Measurements from ENCODE around the gene ERAL1. TPM values are rescaled to one million over a fixed set of nuclear protein-coding genes. Genes with fewer than 3 reads are reported as not detected.

The ERAL1 gene
- total and polyA plus RNA-seq, 2 of the 13 experiments (the other 11 are each of a cell fraction or from before 2014, with no cell fraction given), result 46.9 to 72.2 TPM

- TF ChIP-seq, protein P1, sequence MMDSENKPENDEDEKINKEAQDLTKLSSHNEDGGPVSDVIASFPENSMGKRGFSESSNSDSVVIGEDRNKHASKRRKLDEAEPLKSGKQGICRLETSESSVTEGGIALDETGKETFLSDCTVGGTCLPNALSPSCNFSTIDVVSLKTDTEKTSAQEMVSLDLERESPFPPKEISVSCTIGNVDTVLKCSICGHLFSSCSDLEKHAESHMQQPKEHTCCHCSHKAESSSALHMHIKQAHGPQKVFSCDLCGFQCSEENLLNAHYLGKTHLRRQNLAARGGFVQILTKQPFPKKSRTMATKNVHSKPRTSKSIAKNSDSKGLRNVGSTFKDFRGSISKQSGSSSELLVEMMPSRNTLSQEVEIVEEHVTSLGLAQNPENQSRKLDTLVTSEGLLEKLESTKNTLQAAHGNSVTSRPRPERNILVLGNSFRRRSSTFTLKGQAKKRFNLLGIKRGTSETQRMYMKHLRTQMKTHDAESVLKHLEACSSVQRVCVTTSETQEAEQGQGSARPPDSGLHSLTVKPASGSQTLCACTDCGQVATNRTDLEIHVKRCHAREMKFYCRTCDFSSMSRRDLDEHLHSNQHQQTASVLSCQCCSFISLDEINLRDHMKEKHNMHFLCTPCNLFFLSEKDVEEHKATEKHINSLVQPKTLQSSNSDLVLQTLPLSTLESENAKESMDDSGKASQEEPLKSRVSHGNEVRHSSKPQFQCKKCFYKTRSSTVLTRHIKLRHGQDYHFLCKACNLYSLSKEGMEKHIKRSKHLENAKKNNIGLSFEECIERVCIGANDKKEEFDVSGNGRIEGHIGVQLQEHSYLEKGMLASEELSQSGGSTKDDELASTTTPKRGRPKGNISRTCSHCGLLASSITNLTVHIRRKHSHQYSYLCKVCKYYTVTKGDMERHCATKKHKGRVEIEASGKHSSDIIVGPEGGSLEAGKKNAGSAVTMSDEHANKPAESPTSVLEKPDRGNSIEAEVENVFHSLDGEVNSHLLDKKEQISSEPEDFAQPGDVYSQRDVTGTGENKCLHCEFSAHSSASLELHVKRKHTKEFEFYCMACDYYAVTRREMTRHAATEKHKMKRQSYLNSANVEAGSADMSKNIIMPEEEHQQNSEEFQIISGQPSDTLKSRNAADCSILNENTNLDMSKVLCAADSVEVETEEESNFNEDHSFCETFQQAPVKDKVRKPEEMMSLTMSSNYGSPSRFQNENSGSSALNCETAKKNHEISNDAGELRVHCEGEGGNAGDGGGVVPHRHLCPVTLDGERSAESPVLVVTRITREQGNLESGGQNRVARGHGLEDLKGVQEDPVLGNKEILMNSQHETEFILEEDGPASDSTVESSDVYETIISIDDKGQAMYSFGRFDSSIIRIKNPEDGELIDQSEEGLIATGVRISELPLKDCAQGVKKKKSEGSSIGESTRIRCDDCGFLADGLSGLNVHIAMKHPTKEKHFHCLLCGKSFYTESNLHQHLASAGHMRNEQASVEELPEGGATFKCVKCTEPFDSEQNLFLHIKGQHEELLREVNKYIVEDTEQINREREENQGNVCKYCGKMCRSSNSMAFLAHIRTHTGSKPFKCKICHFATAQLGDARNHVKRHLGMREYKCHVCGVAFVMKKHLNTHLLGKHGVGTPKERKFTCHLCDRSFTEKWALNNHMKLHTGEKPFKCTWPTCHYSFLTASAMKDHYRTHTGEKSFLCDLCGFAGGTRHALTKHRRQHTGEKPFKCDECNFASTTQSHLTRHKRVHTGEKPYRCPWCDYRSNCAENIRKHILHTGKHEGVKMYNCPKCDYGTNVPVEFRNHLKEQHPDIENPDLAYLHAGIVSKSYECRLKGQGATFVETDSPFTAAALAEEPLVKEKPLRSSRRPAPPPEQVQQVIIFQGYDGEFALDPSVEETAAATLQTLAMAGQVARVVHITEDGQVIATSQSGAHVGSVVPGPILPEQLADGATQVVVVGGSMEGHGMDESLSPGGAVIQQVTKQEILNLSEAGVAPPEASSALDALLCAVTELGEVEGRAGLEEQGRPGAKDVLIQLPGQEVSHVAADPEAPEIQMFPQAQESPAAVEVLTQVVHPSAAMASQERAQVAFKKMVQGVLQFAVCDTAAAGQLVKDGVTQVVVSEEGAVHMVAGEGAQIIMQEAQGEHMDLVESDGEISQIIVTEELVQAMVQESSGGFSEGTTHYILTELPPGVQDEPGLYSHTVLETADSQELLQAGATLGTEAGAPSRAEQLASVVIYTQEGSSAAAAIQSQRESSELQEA (CRISPR knock-in tag; IDR thresholded peaks at IDR 0.05; ENCODE audit: not compliant biosample characterization), result peak; percentile 55
- TF ChIP-seq POLR2AphosphoS5 (IDR thresholded peaks at IDR 0.05; ENCODE audit: low read depth, low read length) (peak; percentile 70), ASH2L (IDR thresholded peaks at IDR 0.05; ENCODE audit: insufficient read length, low read depth, low read length) (peak; percentile 37), ZFP36 (IDR thresholded peaks at IDR 0.05; ENCODE audit: borderline replicate concordance, low read depth, low read length, partially characterized antibody) (no peak)
- TF ChIP-seq, protein P2, sequence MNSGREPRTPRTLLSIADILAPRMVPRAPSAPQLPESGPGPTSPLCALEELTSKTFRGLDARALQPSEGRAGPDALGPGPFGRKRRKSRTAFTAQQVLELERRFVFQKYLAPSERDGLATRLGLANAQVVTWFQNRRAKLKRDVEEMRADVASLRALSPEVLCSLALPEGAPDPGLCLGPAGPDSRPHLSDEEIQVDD (CRISPR knock-in tag; IDR thresholded peaks at IDR 0.05; ENCODE audit: borderline replicate concordance), result 0 out of 2 replicates have a peak, but pooled peaks have one; percentile 69
Measured at GRCh38 chr17:28842282-28843012, 12.4 kb upstream of the ERAL1 start, which contains the start of gene FAM222B (continued).

Measured in HepG2 (cell line).